Inflammatory macrophage treated with lipopolysaccharide for 4 hours (primary cell): Measurements from ENCODE around the gene TP73.

Experiments used
- DNase-seq: peaks from one replicate; pipeline ENCODE4 v3.0.0-alpha.2; 2020

Gene TP73

GRCh38 chr1:3711780-3712451 lies 59.6 kb downstream of the TP73 start:
- DNase-seq = no peak

- no peak for DNase-seq
Measured at GRCh38 chr1:3712573-3713535, 60.5 kb downstream of the TP73 start.

- DNase-seq = no peak
Measured at GRCh38 chr1:3713840-3714239, 61.5 kb downstream of the TP73 start.

- no peak for DNase-seq
Measured at GRCh38 chr1:3714284-3714741, 62.0 kb downstream of the TP73 start.

GRCh38 chr1:3714814-3715213 lies 62.5 kb downstream of the TP73 start:
- DNase-seq = no peak

GRCh38 chr1:3716351-3716750 lies 64.0 kb downstream of the TP73 start:
- no peak for DNase-seq

GRCh38 chr1:3717041-3717714 lies 64.9 kb downstream of the TP73 start:
- DNase-seq = no peak

GRCh38 chr1:3717715-3718601 lies 65.6 kb downstream of the TP73 start:
- no peak for DNase-seq

- no peak for DNase-seq
Measured at GRCh38 chr1:3718764-3719163, 66.4 kb downstream of the TP73 start.

GRCh38 chr1:3721955-3722465 lies 69.7 kb downstream of the TP73 start:
- no peak for DNase-seq

- no peak for DNase-seq
Measured at GRCh38 chr1:3722846-3723245, 70.5 kb downstream of the TP73 start.

GRCh38 chr1:3724416-3725030 lies 72.2 kb downstream of the TP73 start:
- peak; percentile 59 for DNase-seq

- DNase-seq = no peak
Measured at GRCh38 chr1:3725366-3725765, 73.0 kb downstream of the TP73 start.

GRCh38 chr1:3727042-3727824 lies 74.9 kb downstream of the TP73 start:
- peak; percentile 26 for DNase-seq

GRCh38 chr1:3727825-3728776 lies 75.8 kb downstream of the TP73 start:
- no peak for DNase-seq

- DNase-seq = no peak
Measured at GRCh38 chr1:3729594-3730542, 77.6 kb downstream of the TP73 start.

GRCh38 chr1:3730543-3731247 lies 78.4 kb downstream of the TP73 start:
- no peak for DNase-seq
